GM18907 (cell line): ENCODE measurements around the gene PSEN1.
"Not testable (repeated sequence)": the region's sequence is repeated elsewhere in the genome, so short reads cannot be mapped to it uniquely, and the experiment has no call there.

ENCODE experiments used
- ATAC-seq: cut with Tn5 transposase; IDR thresholded peaks from one replicate; pipeline ENCODE4 v1.9.1; 2021; ENCODE audit warnings: mild to moderate bottlenecking, moderate library complexity; ENCODE audit not compliant: unreplicated experiment

Gene PSEN1

GRCh38 chr14:73162251-73162650, 25.9 kb downstream of the PSEN1 start:
- no peak for ATAC-seq

DNA sequence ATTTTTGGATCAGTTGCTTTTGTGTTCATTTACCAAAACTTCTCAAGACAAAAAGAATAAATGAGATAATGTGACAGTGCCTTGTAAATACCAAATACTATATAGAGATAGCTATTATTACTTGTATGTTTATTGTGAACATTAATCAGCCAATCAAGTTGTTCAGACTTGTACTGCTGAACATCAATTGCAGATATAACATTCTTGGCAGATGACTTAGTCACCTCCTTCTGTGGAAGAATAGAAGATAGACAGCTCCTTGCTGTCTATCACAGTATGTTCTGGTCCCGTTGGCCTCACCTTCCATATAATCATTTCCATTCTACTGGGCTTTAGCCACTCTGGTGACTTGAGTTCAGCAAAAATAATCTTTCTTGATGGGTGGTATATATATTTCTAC, 30.1 kb downstream of the PSEN1 start:
- ATAC-seq, result no peak

GRCh38 chr14:73167727-73168126, 31.4 kb downstream of the PSEN1 start:
- no peak for ATAC-seq

GRCh38 chr14:73168274-73168673, 32.0 kb downstream of the PSEN1 start:
- no peak for ATAC-seq

DNA sequence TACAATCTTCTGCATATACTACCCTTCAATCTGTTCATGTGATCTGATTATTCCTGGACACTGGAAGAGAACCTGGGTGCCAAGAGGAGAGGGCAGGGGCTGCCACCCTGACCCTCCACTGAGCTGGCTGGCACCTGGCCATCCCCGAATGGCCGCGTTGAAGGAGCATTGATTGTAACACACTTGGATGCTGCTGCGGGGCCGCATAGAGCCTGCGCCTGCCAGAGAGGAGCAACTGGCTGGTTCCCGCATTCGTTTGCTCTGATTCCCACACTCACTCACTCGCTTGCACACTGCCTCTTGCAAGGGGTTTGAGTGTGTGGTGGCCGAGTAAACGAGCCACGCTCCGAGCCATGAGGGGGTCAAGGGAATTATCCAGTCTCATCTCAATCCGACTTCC, 32.4 kb downstream of the PSEN1 start:
- ATAC-seq, result no peak

GRCh38 chr14:73169855-73170254, 33.5 kb downstream of the PSEN1 start:
- not testable (repeated sequence) for ATAC-seq

GRCh38 chr14:73170686-73171085, 34.4 kb downstream of the PSEN1 start:
- ATAC-seq, result no peak

- no peak for ATAC-seq
These were observed 36.2 kb downstream of the PSEN1 start for GRCh38 chr14:73172500-73172899.

DNA sequence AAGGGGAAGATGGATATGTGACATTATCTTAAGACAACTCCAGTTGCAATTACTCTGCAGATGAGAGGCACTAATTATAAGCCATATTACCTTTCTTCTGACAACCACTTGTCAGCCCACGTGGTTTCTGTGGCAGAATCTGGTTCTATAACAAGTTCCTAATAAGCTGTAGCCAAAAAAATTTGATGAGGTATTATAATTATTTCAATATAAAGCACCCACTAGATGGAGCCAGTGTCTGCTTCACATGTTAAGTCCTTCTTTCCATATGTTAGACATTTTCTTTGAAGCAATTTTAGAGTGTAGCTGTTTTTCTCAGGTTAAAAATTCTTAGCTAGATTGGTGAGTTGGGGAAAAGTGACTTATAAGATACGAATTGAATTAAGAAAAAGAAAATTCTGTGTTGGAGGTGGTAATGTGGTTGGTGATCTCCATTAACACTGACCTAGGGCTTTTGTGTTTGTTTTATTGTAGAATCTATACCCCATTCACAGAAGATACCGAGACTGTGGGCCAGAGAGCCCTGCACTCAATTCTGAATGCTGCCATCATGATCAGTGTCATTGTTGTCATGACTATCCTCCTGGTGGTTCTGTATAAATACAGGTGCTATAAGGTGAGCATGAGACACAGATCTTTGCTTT, 36.9 kb downstream of the PSEN1 start:
- no peak for ATAC-seq

GRCh38 chr14:73176685-73177084, 40.4 kb downstream of the PSEN1 start:
- ATAC-seq, result no peak

GRCh38 chr14:73180385-73180805, 44.1 kb downstream of the PSEN1 start:
- no peak for ATAC-seq

- ATAC-seq, result not testable (repeated sequence)
These were observed 44.7 kb downstream of the PSEN1 start for GRCh38 chr14:73180969-73181368.

DNA sequence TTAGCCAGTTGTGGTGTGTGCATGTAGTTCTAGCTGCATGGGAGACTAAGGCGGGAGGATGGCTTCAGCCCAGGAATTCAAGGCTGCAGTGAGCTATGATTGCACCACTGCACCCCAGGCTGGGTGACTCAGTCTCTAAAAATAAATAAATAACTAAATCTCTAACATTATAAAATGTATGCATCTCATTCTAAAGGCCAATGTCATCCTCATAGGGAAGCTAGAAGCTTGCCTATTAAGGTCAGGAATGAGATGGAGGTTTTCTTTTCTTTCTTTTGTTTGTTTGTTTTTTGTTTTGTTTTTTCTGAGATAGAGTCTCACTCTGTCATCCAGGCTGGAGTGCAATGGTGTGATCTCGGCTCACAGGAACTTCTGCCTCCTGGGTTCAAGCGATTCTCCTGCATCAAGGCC, 52.2 kb downstream of the PSEN1 start:
- no peak for ATAC-seq

- no peak for ATAC-seq
These were observed 53.3 kb downstream of the PSEN1 start for GRCh38 chr14:73189651-73190050.

- ATAC-seq, result no peak
These were observed 55.1 kb downstream of the PSEN1 start for GRCh38 chr14:73191441-73191840.

GRCh38 chr14:73194306-73194705, 58.0 kb downstream of the PSEN1 start:
- not testable (repeated sequence) for ATAC-seq

DNA sequence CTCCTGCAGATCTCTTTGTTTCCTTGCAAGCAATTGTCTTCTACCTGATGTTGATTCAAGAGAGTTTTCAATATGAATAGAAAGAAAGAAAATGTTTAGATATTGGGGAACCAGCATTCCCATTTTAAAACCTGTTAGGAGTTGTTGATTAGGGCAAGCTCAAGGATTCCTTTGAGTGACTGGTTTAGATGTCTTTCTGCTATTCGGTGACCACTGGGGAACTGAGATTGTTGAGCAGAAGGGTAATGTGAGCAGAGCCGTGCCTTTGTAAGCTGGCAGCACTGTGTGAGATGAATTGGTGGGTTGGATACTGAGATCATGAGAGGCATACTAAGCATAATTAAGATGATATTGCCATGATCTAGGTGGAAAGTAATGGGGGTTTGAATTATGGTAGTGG, 61.9 kb downstream of the PSEN1 start:
- ATAC-seq, result no peak

- ATAC-seq, result no peak
These were observed 67.2 kb downstream of the PSEN1 start for GRCh38 chr14:73203527-73203926.

DNA sequence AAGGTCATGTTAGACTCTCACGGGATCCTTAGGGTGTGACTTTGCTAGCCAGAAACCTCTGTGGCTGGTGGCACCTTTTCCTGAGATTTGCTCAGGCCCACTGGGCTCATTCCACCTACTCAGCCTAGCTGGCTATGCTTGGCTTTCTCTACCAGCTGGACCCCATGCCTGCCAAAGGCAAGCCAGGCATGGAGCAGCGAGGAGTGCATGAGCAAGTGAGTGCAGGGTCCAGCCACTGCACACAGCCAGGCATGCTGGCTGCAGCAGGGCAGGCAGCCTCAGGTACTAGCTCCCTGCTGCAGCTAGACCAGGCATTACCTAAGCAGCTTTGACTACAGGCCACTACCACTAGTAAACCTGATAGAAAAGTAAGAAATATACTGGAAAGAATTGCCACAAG, 71.3 kb downstream of the PSEN1 start:
- ATAC-seq, result no peak

DNA sequence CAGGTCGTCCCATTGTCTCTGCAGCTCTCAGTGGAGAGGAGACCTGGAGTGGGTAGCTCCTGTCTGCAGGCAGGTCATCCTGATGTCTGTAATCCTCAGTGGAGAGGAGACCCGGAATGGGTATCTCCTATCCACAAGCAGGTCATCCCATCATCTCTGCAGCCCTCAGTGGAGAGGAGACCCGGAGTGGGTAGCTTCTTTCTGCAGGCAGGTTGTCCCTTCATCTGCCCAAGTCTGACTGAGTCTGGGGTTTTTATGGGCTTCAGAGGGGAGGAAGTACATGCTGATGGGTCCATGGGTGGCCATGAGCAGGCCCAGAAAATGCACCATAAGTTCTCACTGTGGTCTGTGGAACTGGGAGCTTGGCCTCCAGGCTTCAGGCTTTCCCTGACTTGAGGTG, 72.1 kb downstream of the PSEN1 start:
- ATAC-seq, result no peak

GRCh38 chr14:73208846-73209245, 72.5 kb downstream of the PSEN1 start:
- ATAC-seq, result no peak

DNA sequence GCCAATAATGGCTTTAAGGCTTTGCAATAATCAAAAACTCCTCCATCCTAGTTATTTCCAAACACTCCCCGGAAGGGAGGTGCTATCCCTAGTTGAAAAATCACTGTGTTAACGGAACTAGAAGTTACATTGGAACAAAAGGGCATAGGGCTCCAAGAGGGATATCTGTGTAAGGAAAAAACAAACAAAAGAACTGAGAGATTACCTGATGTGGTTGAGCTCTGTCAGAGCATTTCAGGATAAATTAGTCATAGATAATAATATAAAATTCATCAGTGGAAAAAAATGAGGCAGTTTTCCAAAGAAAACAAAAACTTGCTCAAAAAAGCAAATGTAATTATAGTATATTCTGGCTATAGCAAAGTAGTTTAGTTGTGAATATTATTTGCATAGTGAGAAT, 73.6 kb downstream of the PSEN1 start:
- ATAC-seq, result no peak
